Measurements from ENCODE around the gene MYO1D.
A peak's percentile ranks its signal among the peaks of the same experiment; 100 is the strongest.

MYO1D gene

DNA sequence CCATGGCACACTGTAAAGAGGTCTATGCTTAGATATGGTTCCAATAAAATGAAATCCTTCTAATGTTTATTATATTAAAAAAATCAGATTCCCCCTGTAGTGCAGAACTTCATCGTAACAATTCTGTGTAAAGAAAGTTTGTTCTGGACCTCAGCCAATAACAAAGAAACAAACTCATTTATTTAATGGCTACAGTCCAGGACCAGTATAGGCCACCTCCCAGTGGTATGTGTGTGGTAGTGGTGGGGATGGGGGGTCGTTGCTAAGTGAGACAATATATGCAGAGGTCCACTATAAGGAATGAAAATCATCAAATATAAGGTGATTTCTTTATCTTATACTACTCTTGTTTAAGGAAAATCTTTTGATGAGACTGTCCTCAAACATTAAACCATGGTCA, 253.7 kb downstream of the MYO1D start:
- ATAC-seq (no peak), DNase-seq (no peak)

GRCh38 chr17:32622540-32622939, 254.4 kb downstream of the MYO1D start:
- ATAC-seq (no peak), DNase-seq (no peak)

- DNase-seq (no peak), ATAC-seq (no peak)
These were observed 255.2 kb downstream of the MYO1D start for GRCh38 chr17:32621612-32622312.

DNA sequence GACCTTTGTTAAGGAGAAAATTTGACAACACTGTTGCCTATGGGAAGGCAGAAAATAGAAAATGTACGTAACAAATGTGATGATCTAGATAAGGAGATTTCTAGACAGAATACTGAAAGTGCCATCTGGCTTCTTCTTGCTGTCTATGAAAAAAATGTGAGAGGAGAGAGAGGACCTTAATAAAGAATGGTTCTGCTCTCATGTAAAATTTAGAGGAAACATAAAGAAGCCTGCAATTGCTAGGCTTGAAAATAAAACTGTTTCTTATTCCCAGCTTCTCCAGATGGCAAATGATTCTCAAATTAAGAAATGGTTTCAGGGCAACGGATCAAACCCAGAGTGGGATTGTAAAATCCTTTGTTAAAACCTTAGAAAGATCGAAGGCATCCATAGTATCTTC, 261.6 kb downstream of the MYO1D start:
- DNase-seq = no peak
- ATAC-seq = no peak

GRCh38 chr17:32610943-32611342, 266.0 kb downstream of the MYO1D start:
- no peak for DNase-seq
- no peak for ATAC-seq

DNA sequence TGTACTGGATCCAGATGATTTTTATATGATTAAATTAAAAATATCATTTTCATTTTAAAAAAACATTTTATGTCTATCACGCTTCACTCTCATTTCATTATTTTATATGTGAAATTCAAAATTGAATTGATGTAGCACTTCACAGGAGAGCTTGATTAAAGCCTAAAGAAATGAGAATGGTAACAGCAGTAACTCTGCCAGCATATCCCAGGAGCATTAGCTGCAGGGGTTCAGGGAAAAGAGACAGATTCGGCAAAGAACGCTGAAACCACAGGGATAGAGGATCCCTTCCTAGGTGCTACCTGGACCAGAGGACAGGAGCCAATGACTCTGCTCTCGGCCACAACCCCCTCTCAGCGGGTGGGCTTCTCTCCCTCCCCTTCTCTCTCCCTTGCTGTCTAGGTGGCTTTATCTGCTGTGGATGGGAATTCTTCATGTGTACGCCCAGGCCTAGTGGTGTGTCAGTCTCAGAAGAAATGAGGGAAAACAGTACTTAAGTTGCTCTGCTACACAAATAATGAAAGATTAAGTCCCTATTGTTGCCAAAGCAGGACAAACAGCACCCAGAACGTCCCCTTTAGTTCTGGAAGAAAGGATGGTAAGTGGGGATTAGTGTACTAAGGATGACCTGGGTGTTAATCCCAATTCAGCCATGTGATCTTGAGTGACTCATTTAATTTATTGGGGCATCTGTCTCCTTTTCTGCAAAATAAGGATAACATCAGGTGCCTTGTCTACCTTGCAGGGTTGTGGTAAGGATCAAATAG, 266.9 kb downstream of the MYO1D start:
- no peak for ATAC-seq

GRCh38 chr17:32609085-32609484, 267.8 kb downstream of the MYO1D start:
- peak; percentile 75 for DNase-seq
- ATAC-seq = peak; percentile 97

More for the DNA sequence above, 266.9 kb downstream of the MYO1D start:
- DNase-seq = no peak

DNA sequence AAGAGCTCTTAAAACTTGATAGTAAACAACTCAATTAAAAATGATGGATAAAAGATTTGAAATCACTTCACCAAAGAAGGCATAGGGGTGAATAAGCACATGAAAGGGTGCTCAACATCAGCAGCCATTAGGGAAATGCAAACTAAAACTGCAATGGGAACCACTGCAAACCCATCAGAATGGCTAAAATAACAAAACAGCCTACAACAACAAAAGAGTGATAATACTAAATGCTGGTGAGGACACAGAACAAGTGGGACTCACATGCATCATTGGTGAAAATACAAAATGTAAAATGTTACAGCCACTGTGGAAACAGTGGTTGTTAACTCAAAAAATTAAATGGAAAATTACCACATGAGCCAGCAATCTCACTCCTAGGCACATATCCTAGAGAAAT, 268.7 kb downstream of the MYO1D start:
- DNase-seq (no peak), ATAC-seq (no peak)

DNA sequence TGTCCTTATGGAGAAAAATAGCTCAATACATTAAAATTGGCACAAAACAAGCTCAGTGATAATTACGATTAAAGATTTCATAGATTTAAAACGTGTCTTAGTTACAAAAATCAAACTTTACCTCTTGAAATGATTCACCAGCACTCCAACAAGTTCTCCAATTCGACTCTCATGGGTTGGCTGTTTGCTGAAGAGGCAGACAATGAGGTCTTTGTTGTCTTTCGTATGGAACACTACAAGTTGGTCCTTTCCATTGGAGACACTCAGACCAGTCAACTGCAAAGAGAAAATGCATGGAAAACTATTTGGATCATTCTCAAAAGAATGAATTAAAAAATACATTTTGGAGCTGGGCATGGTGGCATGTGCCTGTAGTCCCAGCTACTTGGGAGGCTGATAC, 272.0 kb downstream of the MYO1D start:
- no peak for ATAC-seq
- DNase-seq = no peak

DNA sequence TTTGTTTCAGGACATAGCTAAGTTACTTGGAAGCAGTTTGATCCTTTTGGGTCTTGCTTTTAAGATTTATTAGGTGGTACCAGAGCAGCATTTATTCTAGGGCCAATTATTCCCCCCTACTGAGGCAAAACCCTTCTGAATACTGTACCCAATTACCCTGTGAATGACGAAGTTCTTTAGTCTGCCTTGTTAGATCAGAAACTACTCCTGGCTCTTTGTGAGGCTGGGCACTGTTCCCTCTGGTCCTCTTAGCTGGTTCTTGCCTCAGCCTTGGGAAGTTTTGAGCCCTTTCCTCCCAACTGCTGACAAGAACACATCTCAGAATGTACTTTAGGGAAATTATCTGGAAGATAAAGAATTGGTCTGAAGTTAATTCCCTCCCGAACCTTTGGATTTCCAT, 274.5 kb downstream of the MYO1D start:
- no peak for ATAC-seq
- DNase-seq = no peak

DNA sequence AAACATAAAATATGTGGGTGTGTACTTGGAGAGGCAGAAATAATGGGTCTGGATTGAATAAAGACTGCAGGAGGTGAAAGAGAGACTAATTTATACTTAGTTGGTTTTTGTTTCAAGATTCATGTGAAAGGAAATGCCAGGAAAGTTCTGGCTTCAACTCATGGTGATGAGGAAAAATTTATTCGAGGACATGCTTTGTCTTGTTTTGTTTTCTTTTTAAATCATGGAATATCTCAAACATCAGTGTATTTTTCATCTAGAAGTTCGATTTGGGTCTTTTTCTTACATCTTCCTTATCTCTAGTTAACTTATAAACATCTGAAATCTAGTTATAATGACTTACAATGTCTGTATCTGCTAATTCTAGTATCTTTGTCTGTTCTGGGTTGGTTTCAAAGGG, 275.1 kb downstream of the MYO1D start:
- DNase-seq (no peak), ATAC-seq (no peak)

- DNase-seq (peak; percentile 14), ATAC-seq (peak; percentile 49)
These were observed 280.3 kb downstream of the MYO1D start for GRCh38 chr17:32596628-32597027.

GRCh38 chr17:32596206-32596605, 280.7 kb downstream of the MYO1D start:
- DNase-seq = no peak
- no peak for ATAC-seq

GRCh38 chr17:32593003-32593402, 283.9 kb downstream of the MYO1D start:
- DNase-seq (no peak), ATAC-seq (no peak)

DNA sequence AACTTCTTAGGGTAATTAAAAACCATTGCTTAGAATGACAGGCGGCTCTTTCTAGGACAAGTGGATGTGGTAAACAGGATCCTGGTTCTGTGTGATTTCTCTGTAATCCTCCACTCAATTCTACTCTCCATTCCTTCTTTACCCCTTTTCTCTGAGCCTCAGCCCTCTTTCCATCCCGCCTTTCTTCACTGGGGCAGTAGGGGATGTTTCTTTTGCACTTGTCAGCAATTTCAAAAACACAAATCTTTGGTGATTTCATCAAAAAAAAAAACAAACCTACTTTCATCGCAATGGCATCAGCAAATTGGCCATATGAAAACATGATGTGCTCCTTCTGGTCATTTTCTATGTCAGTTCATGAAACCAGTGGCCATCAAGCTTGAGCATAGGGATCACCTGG, 285.5 kb downstream of the MYO1D start:
- no peak for ATAC-seq
- DNase-seq = no peak

GRCh38 chr17:32590974-32591373, 285.9 kb downstream of the MYO1D start:
- ATAC-seq (no peak), DNase-seq (no peak)

GRCh38 chr17:32588982-32589381, 287.9 kb downstream of the MYO1D start:
- no peak for ATAC-seq
- DNase-seq = no peak

GRCh38 chr17:32588135-32588534, 288.8 kb downstream of the MYO1D start:
- ATAC-seq = no peak
- no peak for DNase-seq

DNA sequence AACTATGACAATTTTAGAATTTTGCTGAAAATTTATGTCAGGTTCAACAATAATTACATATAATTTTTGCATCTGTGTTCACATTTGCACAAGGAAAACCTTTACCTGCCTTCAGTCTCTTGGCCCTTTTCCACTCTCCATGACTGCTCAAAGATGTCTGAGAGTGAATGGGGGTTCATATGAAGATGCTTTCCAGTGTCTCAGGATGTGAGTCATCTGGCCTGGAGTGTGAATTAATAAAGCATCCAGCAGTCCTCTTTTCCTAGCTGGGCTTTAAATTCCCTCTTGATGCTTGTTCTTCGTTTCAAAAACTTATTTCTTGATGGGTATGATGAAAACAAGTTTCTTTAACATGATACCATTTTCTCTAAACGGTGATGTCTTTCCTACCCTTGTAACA, 290.3 kb downstream of the MYO1D start:
- no peak for DNase-seq
- ATAC-seq = no peak

GRCh38 chr17:32584792-32585191, 292.1 kb downstream of the MYO1D start:
- ATAC-seq (no peak), DNase-seq (no peak)

DNA sequence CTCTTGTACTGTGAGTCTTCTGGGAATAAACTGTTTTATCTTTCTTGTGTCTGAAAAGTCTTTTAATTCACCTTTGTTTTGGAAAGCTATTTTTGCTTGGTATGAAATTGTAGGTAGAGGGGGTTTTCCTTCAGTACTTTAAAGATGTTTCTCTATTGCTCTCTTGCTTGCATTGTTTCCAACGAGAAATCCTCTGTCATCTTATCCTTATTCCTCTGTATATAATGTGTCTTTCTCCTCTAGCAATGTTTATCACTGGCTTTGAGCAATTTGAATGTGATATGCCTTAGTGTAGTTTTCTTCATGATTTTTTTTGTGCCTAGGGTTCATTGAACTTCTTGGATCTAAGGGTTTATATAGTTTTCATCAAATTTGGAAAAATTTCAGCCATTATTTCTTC, 293.9 kb downstream of the MYO1D start:
- no peak for DNase-seq

DNA sequence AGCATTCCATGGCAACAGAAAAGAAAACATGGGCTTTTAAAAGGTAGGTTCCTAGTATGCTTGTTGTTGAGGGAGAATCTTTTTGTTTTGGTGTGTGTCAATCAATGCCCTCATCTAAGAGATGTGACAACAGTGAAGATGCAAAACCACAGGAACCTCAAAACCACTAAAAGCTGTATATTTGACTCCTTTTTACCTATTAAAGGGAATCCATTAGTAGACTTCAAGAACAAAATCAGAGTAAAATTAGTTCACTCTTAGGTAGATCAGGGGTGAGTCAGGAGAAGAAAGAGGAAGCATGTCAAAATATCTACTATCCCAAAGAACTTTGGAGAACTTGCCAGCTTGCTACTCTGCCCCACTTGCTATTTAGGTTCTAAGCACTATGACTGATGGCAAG, 301.1 kb downstream of the MYO1D start:
- ATAC-seq (peak; percentile 63), DNase-seq (no peak)

More for the DNA sequence above, 293.9 kb downstream of the MYO1D start:
- ATAC-seq = no peak

DNA sequence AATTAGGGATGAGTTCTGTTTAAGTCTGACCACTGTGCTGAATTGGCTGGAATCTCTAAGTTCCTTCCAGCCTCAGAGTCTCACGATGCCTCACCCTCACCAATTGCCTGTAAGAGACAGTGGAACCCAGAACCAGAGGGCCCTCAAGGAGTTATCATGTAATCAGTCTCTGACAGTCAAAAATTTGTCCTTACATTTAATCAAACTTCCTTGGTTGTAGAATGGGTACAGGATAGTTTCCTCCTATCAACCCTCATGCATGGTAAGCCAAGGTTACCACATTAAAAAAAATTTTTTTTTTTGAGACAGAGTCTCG, 306.9 kb downstream of the MYO1D start:
- ATAC-seq (no peak), DNase-seq (no peak)
